Epithelial cell of proximal tubule (primary cell): ENCODE results near the gene LRRC4. TPM values are rescaled to one million over a fixed set of nuclear protein-coding genes. Genes with fewer than 3 reads are reported as not detected.
A peak's percentile ranks its signal among the peaks of the same experiment; 100 is the strongest.

Experiments used
- DNase-seq: peaks from one replicate; pipeline ENCODE4 v3.0.0-alpha.2; 2011; ENCODE audit warnings: low read depth
- H3K4me3 ChIP-seq: 2 replicates; pipeline ENCODE4 v1.5.1; 2011; ENCODE audit warnings: low read depth, mild to moderate bottlenecking, low read length
- total RNA-seq: library from RNA; depleted of rRNA; stranded (reverse); fragments of >200 nt; gene quantifications from 2 replicates; pipeline ENCODE4 v1.2.3, GENCODE V29; 2015
- TF ChIP-seq, protein P1 (sequence below): conservative IDR thresholded peaks from 2 replicates; pipeline ENCODE4 v1.5.1; 2012; ENCODE audit warnings: low read depth, mild to moderate bottlenecking, low read length

The LRRC4 gene
- total RNA-seq, 1 donor from 2014 or later: 1.3 TPM

DNA sequence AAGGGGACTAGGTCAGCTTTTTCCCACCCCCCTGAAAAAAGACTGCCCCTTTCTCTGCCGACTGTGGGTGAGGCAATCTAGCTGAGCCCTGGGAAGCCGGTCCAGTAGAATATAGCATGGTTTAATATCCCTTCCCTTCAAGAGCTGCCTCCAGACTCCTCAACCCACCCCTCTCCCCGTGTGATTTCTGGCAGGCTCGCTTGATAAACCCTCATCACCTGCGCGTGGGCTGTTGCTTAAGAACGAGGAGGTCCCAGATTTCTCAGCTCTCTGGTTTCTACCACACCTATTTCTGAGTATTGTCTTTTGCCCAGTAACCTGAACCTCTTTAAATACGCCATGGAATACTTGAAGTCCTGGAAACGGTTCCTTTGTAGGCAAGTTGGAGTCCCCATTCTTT lies 2.0 kb upstream of the LRRC4 start:
- DNase-seq: no peak
- TF ChIP-seq, protein P1, sequence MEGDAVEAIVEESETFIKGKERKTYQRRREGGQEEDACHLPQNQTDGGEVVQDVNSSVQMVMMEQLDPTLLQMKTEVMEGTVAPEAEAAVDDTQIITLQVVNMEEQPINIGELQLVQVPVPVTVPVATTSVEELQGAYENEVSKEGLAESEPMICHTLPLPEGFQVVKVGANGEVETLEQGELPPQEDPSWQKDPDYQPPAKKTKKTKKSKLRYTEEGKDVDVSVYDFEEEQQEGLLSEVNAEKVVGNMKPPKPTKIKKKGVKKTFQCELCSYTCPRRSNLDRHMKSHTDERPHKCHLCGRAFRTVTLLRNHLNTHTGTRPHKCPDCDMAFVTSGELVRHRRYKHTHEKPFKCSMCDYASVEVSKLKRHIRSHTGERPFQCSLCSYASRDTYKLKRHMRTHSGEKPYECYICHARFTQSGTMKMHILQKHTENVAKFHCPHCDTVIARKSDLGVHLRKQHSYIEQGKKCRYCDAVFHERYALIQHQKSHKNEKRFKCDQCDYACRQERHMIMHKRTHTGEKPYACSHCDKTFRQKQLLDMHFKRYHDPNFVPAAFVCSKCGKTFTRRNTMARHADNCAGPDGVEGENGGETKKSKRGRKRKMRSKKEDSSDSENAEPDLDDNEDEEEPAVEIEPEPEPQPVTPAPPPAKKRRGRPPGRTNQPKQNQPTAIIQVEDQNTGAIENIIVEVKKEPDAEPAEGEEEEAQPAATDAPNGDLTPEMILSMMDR: no peak
- no peak overlapping the region for H3K4me3 ChIP-seq

DNA sequence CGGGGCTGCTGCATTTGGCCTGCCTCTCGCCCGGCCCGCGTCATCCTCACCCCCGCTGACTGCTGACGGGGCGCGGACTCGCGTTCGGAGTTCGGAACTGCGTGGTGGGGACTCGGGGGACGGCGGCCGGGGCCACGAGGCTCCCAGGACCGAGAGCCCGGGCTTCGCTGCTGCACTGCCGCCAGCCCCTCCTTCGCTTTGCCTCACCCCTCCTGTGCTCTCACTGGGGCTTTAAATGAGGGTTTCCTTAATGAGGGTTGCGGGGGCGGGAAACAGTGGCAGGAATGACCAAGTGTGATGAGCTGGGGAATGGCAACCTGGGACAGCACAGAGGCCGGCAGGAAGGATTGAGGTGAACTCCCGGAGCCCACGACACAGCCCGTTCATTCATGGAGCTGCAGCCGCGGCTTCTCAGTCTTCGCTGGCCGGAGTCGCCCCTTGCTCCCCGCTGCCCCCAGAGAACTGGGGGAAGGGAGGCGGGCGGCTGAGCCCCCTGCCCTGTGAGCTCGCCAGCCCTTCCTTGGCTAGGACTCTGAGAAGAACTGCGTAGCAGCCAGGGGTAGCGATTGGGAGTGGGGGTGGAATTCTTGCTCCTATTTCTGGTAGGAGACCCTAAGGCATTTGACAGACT lies 1.5 kb upstream of the LRRC4 start:
- H3K4me3 ChIP-seq: peak overlapping the region; percentile 28
- TF ChIP-seq, protein P1: no peak

GRCh38 chr7:128031901-128032604 lies 816 bp upstream of the LRRC4 start:
- no peak for DNase-seq
- peak overlapping the region; percentile 48 for H3K4me3 ChIP-seq
- TF ChIP-seq, protein P1: peak; percentile 11

More for the DNA sequence above, 1.5 kb upstream of the LRRC4 start:
- no peak for DNase-seq

DNA sequence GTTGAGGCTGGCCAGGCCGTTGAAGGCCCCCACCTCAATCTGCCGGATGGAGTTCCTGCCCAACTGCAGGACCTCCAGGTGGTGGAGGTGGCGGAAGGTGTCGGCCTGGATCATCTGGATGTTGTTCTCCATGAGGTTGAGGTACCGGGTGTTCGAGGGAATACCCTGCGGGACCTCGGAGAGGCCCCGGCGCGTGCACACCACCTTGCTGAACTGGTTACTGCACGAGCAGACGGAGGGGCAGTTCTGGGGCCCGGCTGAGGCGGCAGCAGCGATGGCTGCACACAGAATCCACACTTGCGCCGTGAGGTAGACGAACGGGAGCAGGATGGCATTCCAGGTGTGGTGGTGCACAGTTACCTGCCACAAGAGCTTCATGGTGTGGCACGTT lies 979 bp downstream of the LRRC4 start:
- H3K4me3 ChIP-seq: no peak overlapping the region
- DNase-seq: no peak
- TF ChIP-seq, protein P1: no peak

GRCh38 chr7:128029405-128029995 lies 1.7 kb downstream of the LRRC4 start:
- TF ChIP-seq, protein P1: no peak
- DNase-seq: no peak
- H3K4me3 ChIP-seq: no peak overlapping the region

DNA sequence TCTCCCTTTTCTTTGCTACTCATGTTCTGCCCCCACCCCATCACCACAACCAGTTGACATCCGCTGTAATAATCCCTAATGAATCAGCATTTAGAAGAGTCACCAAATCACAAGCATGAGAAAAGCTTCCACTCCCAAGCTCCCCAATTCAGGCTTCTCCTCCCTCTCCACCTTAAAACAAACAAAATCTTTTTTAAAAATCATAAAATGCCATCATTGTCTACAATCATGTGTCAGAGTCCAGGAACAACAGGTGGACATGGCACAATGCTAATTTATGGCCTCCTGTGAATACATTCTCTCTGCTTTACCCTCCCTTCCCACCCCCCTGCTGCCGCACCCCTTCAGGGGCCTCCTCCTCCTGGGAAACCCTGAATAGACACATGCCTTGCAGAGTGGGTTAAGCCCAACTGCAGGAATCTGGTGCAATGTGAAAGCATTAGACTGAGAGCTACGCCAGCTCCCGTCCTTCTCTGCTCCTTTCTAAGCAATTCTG lies 3.7 kb downstream of the LRRC4 start:
- H3K4me3 ChIP-seq: no peak overlapping the region
- TF ChIP-seq, protein P1: no peak
- no peak for DNase-seq
